Measurements from ENCODE around the gene MPV17L2. TPM values are rescaled to one million over a fixed set of nuclear protein-coding genes. Genes with fewer than 3 reads are reported as not detected.

The MPV17L2 gene
- total and polyA plus RNA-seq, 3 donors from 2014 or later, result 11.2 to 15.8 (median 15.2) TPM

GRCh38 chr19:18145391-18145999 lies 47.5 kb upstream of the MPV17L2 start:
- 82 to 97% methylated on average over 7 to 19 of the region's 19 CpGs for WGBS, 2 donors
- intact Hi-C loops (cut with DNase I; ENCODE audit: low total_unique reads), result no loop called here
- TF ChIP-seq CTCF (IDR thresholded peaks at IDR 0.05), result no peak
- no peak for TF ChIP-seq POLR2A (IDR thresholded peaks at IDR 0.05)
- no peaks in the 10 kb centered on the region for H3K36me3 ChIP-seq (ENCODE audit: low read depth, missing control alignments)
- H3K4me3 ChIP-seq, result no peak overlapping the region
- no peak overlapping the region for H3K27ac ChIP-seq
- H3K4me1 ChIP-seq, result no peaks in the 10 kb centered on the region
- H3K27me3 ChIP-seq, result no peaks in the 10 kb centered on the region
- DNase-seq, result no peak
- no peaks in the 10 kb centered on the region for H3K9me3 ChIP-seq

GRCh38 chr19:18147396-18147795 lies 45.6 kb upstream of the MPV17L2 start:
- intact Hi-C loops (cut with DNase I; ENCODE audit: low total_unique reads), result no loop called here

GRCh38 chr19:18149596-18149975 lies 43.4 kb upstream of the MPV17L2 start:
- intact Hi-C loops (cut with DNase I; ENCODE audit: low total_unique reads), result no loop called here
- Histone ChIP-seq H3K36me3 (ENCODE audit: low read depth, missing control alignments) (no peaks in the 10 kb centered on the region), H3K9me3 (no peaks in the 10 kb centered on the region), H3K4me3 (no peak overlapping the region), H3K27ac (no peak overlapping the region), H3K4me1 (peaks cover 11% of the 10 kb centered on the region), H3K27me3 (no peaks in the 10 kb centered on the region)
- no peak for DNase-seq
- TF ChIP-seq CTCF (IDR thresholded peaks at IDR 0.05), result no peak
- WGBS, 2 donors, result 84 to 91% methylated on average over 7 to 16 of the region's 16 CpGs

More at GRCh38 chr19:18147396-18147795, 45.6 kb upstream of the MPV17L2 start:
- no peak for TF ChIP-seq POLR2A (IDR thresholded peaks at IDR 0.05)
- TF ChIP-seq CTCF (IDR thresholded peaks at IDR 0.05), result no peak
- H3K27ac ChIP-seq, result no peak overlapping the region
- peaks cover 4% of the 10 kb centered on the region for H3K4me1 ChIP-seq
- no peak for DNase-seq
- H3K9me3 ChIP-seq, result no peaks in the 10 kb centered on the region
- no peak overlapping the region for H3K4me3 ChIP-seq
- WGBS, 2 donors, result 95% methylated on average over 13 of the region's 13 CpGs
- H3K36me3 ChIP-seq (ENCODE audit: low read depth, missing control alignments), result no peaks in the 10 kb centered on the region
- no peaks in the 10 kb centered on the region for H3K27me3 ChIP-seq

GRCh38 chr19:18150776-18151624 lies 42.0 kb upstream of the MPV17L2 start:
- 82 to 84% methylated on average over 10 to 18 of the region's 18 CpGs for WGBS, 2 donors
- TF ChIP-seq POLR2A (IDR thresholded peaks at IDR 0.05) (no peak), CTCF (IDR thresholded peaks at IDR 0.05) (no peak)
- H3K4me1 ChIP-seq, result peaks cover 15% of the 10 kb centered on the region
- no peak overlapping the region for H3K27ac ChIP-seq
- no peak overlapping the region for H3K4me3 ChIP-seq
- intact Hi-C loops (cut with DNase I; ENCODE audit: low total_unique reads), result no loop called here
- H3K9me3 ChIP-seq, result no peaks in the 10 kb centered on the region
- no peaks in the 10 kb centered on the region for H3K36me3 ChIP-seq (ENCODE audit: low read depth, missing control alignments)
- DNase-seq, result no peak
- no peaks in the 10 kb centered on the region for H3K27me3 ChIP-seq

Measured in testis (tissue), 3 donors.